WI38 (cell line): ENCODE data around the gene NANS.

Source experiments
- H3K4me3 ChIP-seq: 2 replicates; pipeline ENCODE4 v1.5.1; 2011; ENCODE audit warnings: low read depth, mild to moderate bottlenecking, control low read depth, low read length
- TF ChIP-seq, protein P1 (sequence below): IDR thresholded peaks from 2 replicates; pipeline ENCODE4 v1.5.1; 2012; ENCODE audit warnings: low read depth, mild to moderate bottlenecking, control low read depth, low read length

The NANS gene

DNA sequence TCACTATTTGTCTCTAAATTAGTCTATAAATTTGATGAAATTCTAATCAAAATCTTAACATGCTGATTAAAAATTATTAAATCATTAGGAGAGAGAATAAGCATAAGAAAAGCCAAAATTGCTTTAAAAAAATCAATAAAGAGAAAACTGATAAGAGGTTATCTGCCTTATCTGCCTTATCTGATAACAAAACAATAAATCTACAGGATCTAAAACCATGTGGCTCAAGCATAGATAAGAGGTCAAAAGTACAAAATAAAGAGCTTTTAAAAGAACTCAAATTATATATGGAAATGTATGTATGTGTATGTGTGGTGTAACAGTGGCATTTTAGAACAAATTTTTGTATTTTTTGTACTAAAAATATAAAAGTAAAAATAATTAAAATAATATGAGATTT lies 43.9 kb downstream of the NANS start:
- H3K4me3 ChIP-seq, result no peak overlapping the region
- TF ChIP-seq, protein P1, sequence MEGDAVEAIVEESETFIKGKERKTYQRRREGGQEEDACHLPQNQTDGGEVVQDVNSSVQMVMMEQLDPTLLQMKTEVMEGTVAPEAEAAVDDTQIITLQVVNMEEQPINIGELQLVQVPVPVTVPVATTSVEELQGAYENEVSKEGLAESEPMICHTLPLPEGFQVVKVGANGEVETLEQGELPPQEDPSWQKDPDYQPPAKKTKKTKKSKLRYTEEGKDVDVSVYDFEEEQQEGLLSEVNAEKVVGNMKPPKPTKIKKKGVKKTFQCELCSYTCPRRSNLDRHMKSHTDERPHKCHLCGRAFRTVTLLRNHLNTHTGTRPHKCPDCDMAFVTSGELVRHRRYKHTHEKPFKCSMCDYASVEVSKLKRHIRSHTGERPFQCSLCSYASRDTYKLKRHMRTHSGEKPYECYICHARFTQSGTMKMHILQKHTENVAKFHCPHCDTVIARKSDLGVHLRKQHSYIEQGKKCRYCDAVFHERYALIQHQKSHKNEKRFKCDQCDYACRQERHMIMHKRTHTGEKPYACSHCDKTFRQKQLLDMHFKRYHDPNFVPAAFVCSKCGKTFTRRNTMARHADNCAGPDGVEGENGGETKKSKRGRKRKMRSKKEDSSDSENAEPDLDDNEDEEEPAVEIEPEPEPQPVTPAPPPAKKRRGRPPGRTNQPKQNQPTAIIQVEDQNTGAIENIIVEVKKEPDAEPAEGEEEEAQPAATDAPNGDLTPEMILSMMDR, result no peak

DNA sequence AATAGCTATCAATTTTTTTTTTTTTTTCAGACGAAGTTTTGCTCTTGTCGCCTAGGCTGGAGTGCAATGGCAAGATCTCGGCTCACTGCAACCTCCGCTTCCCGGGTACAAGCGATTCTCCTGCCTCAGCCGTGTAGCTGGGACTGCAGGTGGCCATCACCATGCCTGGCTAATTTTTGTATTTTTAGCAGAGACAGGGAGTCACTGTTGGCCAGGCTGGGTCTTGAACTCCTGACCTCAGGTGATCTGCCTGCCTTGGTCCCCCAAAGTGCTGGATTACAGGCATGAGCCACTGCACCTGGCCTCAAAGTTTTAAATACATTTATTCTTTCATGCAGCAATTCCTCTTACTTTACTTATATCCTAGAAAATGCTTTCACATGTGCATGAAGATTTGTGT lies 44.9 kb downstream of the NANS start:
- TF ChIP-seq, protein P1, result no peak
- no peak overlapping the region for H3K4me3 ChIP-seq

DNA sequence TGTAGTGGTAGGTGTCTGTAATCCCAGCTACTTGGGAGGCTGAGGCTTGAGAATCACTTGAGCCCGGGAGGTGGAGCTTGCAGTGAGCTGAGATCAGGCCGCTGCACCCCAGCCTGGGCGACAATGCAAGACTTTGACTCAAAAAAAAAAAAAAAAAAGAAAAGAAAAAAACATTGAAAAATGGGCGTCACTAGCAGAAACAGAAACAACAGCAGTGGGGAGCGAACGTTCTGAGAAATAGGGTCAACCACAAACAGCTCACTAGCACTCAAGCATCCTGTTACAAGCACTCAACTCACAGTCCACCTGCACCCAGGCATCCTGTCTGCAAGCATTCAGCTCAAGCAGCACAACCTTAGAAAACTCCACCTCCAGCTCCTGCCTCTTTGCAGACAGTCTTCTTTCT lies 45.3 kb downstream of the NANS start:
- TF ChIP-seq, protein P1, result no peak
- no peak overlapping the region for H3K4me3 ChIP-seq

DNA sequence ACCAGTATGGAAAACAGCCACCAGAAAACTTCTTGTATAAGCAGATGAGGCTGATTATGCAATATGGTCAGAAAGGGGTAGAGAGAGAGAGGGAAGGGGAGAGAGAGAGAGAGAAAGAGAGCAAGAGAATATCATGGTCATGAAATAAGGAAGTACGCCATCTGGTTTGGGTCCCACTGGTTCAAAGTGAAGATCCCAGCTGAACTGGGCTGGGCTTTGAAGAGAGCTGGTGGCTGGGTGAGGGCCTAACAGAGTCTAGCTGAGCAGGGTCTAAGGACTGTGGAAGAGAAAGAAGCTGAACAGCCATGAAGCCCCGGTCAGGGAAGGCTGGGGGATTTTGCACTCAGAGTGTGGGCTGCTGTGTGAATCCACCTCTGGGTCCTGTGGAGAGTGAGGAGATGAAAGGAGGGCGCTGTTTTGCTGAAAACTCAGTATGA lies 47.9 kb downstream of the NANS start:
- TF ChIP-seq, protein P1, result no peak
- H3K4me3 ChIP-seq, result no peak overlapping the region

DNA sequence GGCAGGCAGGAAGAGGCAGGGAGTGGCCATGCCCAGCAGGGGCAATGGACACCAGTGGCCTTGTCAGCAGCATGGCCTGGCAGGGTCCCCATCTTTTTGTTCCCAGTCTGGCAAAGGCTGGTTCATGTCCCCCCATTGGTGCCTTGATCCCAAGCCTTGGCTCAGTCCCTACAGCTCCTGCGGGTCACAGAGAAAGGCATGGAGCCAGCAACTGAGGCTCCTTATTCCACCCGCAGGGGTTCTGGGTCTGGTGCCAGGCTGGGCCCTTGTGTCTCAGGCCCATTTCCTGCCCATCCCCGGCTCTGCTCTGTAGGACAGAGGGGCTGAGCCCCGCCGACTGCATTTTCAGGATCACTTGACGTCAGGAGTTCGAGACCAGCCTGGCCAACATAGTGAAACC lies 48.5 kb downstream of the NANS start:
- TF ChIP-seq, protein P1, result no peak
- H3K4me3 ChIP-seq, result no peak overlapping the region

DNA sequence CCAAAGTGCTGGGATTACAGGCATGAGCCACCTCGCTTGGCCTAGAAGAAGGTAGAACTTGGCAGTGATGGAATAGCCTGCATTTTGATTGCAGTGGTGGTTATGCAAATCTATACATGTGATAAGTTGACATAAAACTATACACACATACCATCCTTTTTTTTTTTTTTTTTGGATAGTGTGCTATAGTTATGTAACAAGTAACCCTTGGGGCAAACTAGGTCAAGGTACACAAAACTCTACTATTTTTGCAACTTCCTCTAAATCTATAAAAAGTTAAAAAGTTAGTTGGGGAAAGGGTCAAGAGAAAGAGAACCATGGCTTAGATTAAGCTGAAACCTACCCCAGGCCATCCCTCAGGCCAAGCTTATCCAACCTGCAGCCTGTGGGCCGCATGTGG lies 51.4 kb downstream of the NANS start:
- no peak overlapping the region for H3K4me3 ChIP-seq
- TF ChIP-seq, protein P1, result no peak

DNA sequence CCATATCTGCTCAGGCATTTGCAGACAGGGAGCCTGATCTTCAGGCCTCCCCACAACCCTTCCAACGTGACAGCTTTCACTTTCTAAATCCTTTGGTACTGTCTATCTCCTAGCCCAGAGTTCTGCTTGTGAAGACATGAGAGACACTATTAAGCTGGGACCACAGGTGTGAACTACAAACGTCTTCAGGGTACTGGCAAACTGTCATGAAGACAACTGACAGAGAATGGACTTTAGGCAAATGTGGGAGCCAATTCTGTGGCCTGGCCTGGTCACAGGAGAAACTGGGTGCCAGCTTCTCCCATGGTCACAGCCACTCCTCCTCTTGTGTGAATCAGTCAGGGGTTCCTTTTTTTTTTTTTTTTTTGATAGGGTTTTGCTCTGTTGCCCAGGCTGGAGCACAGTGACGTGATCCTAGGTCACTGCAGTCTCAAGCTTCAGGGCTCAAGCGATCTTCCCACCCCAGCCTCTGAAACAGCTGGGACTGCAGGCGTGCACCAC lies 52.0 kb downstream of the NANS start:
- TF ChIP-seq, protein P1, result no peak
- no peak overlapping the region for H3K4me3 ChIP-seq
